Astrocyte (in vitro differentiated cells and primary cell): ENCODE results near the gene ZBED5. TPM values are rescaled to one million over a fixed set of nuclear protein-coding genes. Genes with fewer than 3 reads are reported as not detected.

Experiments
- DNase-seq: peaks from one replicate; pipeline ENCODE4 v3.0.0-alpha.2; 2010; ENCODE audit warnings: low read depth
- FAIRE-seq: peaks from 2 replicates; lab custom pipeline; 2011; peaks lifted over from hg19 to GRCh38; lab: Jason Lieb, UNC
- H2AFZ ChIP-seq: 2 replicates; pipeline ENCODE4 v1.6.0; 2012; ENCODE audit warnings: low read depth, low read length, inconsistent platforms
- H3K27ac ChIP-seq: 2 replicates; pipeline ENCODE4 v1.5.1; 2011; ENCODE audit warnings: low read depth, low read length, inconsistent platforms
- H3K27me3 ChIP-seq: 2 replicates; pipeline ENCODE4 v1.6.0; 2011; ENCODE audit warnings: low read length, inconsistent platforms; ENCODE audit not compliant: insufficient read depth
- H3K36me3 ChIP-seq: 2 replicates; pipeline ENCODE4 v1.5.1; 2011; ENCODE audit warnings: low read length, inconsistent platforms; ENCODE audit not compliant: insufficient read depth
- H3K4me1 ChIP-seq: 2 replicates; pipeline ENCODE4 v1.5.1; 2011; ENCODE audit warnings: low read length, inconsistent platforms; ENCODE audit not compliant: insufficient read depth
- H3K4me2 ChIP-seq: 2 replicates; pipeline ENCODE4 v1.6.0; 2012; ENCODE audit warnings: low read length, inconsistent platforms
- H3K4me3 ChIP-seq: 2 replicates; pipeline ENCODE4 v1.5.1; 2011; ENCODE audit warnings: low read depth, mild to moderate bottlenecking, low read length, inconsistent platforms; ENCODE audit not compliant: insufficient read depth
- H3K79me2 ChIP-seq: 2 replicates; pipeline ENCODE4 v1.6.0; 2012; ENCODE audit warnings: mild to moderate bottlenecking, low read length, inconsistent platforms; ENCODE audit not compliant: insufficient read depth
- H3K9ac ChIP-seq: 2 replicates; pipeline ENCODE4 v1.6.0; 2012; ENCODE audit warnings: mild to moderate bottlenecking, low read length, inconsistent platforms
- H3K9me3 ChIP-seq: 2 replicates; pipeline ENCODE4 v1.5.1; 2012; ENCODE audit warnings: low read depth, mild to moderate bottlenecking, low read length, inconsistent platforms; ENCODE audit not compliant: insufficient read depth
- H4K20me1 ChIP-seq: 2 replicates; pipeline ENCODE4 v1.6.0; 2012; ENCODE audit warnings: low read length, inconsistent platforms; ENCODE audit not compliant: insufficient read depth
- H3K27ac Mint-ChIP-seq: one replicate; pipeline ENCODE4 v1.8.0; 2021; ENCODE audit warnings: mild to moderate bottlenecking, mixed read lengths; ENCODE audit not compliant: unreplicated experiment
- H3K27me3 Mint-ChIP-seq: one replicate; pipeline ENCODE4 v1.8.0; 2021; ENCODE audit warnings: low read depth, mixed read lengths; ENCODE audit not compliant: unreplicated experiment
- H3K36me3 Mint-ChIP-seq: one replicate; pipeline ENCODE4 v1.8.0; 2021; ENCODE audit warnings: low read depth, mixed read lengths; ENCODE audit not compliant: unreplicated experiment
- H3K4me1 Mint-ChIP-seq: one replicate; pipeline ENCODE4 v1.8.0; 2021; ENCODE audit warnings: low read depth, mixed read lengths; ENCODE audit not compliant: unreplicated experiment
- H3K4me3 Mint-ChIP-seq: one replicate; pipeline ENCODE4 v1.8.0; 2021; ENCODE audit warnings: mild to moderate bottlenecking, moderate library complexity, mixed read lengths; ENCODE audit not compliant: unreplicated experiment
- H3K9me3 Mint-ChIP-seq: one replicate; pipeline ENCODE4 v1.8.0; 2021; ENCODE audit warnings: mild to moderate bottlenecking, mixed read lengths; ENCODE audit not compliant: unreplicated experiment
- CTCF ChIP-seq: IDR thresholded peaks from 2 replicates; pipeline ENCODE4 v1.5.1; 2011; ENCODE audit warnings: low read depth, mild to moderate bottlenecking, inconsistent platforms, low read length, moderate library complexity; ENCODE audit not compliant: insufficient read depth
- EZH2 ChIP-seq: IDR thresholded peaks from 2 replicates; pipeline ENCODE4 v1.6.1; 2012; ENCODE audit warnings: mild to moderate bottlenecking, low read length, inconsistent platforms; ENCODE audit not compliant: insufficient read depth
- total RNA-seq: library from RNA; stranded (reverse); gene quantifications from 2 replicates; pipeline ENCODE4 v1.2.1, GENCODE V29; 2021

ZBED5 gene
- total RNA-seq, 1 donor from 2014 or later = 32.9 TPM

- H3K4me1 Mint-ChIP-seq = peaks cover 30% of the 10 kb centered on the region
- Histone ChIP-seq H3K4me3 (peak overlapping the region; percentile 96), H3K4me2 (peak overlapping the region; percentile 94), H3K79me2 (peaks cover 61% of the 10 kb centered on the region), H3K4me1 (peaks cover 24% of the 10 kb centered on the region), H4K20me1 (peaks cover 57% of the 10 kb centered on the region), H3K27ac (peak overlapping the region; percentile 96), H3K36me3 (peaks cover 45% of the 10 kb centered on the region), H2AFZ (no peak overlapping the region), H3K9ac (peak overlapping the region; percentile 99), H3K9me3 (no peaks in the 10 kb centered on the region), H3K27me3 (no peaks in the 10 kb centered on the region)
- no peak for TF ChIP-seq CTCF
- peak; percentile 18 for DNase-seq
- H3K27ac Mint-ChIP-seq = peak overlapping the region; percentile 91
- no peak for FAIRE-seq
- H3K36me3 Mint-ChIP-seq = peaks cover 34% of the 10 kb centered on the region
- no peaks in the 10 kb centered on the region for H3K27me3 Mint-ChIP-seq
- no peaks in the 10 kb centered on the region for H3K9me3 Mint-ChIP-seq
- H3K4me3 Mint-ChIP-seq = peak overlapping the region; percentile 97
These were observed 50.2 kb downstream of the ZBED5 start for GRCh38 chr11:10807493-10808234.

- peaks cover 72% of the 10 kb centered on the region for H4K20me1 ChIP-seq
- H3K4me2 ChIP-seq = peak overlapping the region; percentile 94
- peak overlapping the region; percentile 97 for H3K4me3 Mint-ChIP-seq
- H3K27ac Mint-ChIP-seq = peak overlapping the region; percentile 53
- peaks cover 35% of the 10 kb centered on the region for H3K4me1 Mint-ChIP-seq
- TF ChIP-seq CTCF (no peak), EZH2 (no peak)
- no peaks in the 10 kb centered on the region for H3K9me3 ChIP-seq
- peak overlapping the region; percentile 96 for H3K4me3 ChIP-seq
- H3K9ac ChIP-seq = peak overlapping the region; percentile 99
- H3K4me1 ChIP-seq = peaks cover 24% of the 10 kb centered on the region
- no peak overlapping the region for H2AFZ ChIP-seq
- H3K36me3 Mint-ChIP-seq = peaks cover 43% of the 10 kb centered on the region
- H3K36me3 ChIP-seq = peaks cover 59% of the 10 kb centered on the region
- no peaks in the 10 kb centered on the region for H3K9me3 Mint-ChIP-seq
- no peaks in the 10 kb centered on the region for H3K27me3 ChIP-seq
- H3K27ac ChIP-seq = no peak overlapping the region
- DNase-seq (no peak), FAIRE-seq (no peak)
- H3K27me3 Mint-ChIP-seq = no peaks in the 10 kb centered on the region
- peaks cover 73% of the 10 kb centered on the region for H3K79me2 ChIP-seq
These were observed 51.6 kb downstream of the ZBED5 start for GRCh38 chr11:10806206-10806605.

GRCh38 chr11:10805741-10806140 lies 52.1 kb downstream of the ZBED5 start:
- Histone ChIP-seq H3K27ac (no peak overlapping the region), H2AFZ (no peak overlapping the region), H3K36me3 (peaks cover 64% of the 10 kb centered on the region), H3K4me3 (peak overlapping the region; percentile 96), H3K9me3 (no peaks in the 10 kb centered on the region), H3K9ac (peak overlapping the region; percentile 99), H3K4me2 (peak overlapping the region; percentile 94), H3K4me1 (peaks cover 24% of the 10 kb centered on the region), H3K27me3 (no peaks in the 10 kb centered on the region), H3K79me2 (peaks cover 78% of the 10 kb centered on the region), H4K20me1 (peaks cover 76% of the 10 kb centered on the region)
- H3K36me3 Mint-ChIP-seq = peaks cover 46% of the 10 kb centered on the region
- peak overlapping the region; percentile 97 for H3K4me3 Mint-ChIP-seq
- TF ChIP-seq EZH2 (no peak), CTCF (no peak)
- DNase-seq (no peak), FAIRE-seq (no peak)
- peaks cover 37% of the 10 kb centered on the region for H3K4me1 Mint-ChIP-seq
- H3K9me3 Mint-ChIP-seq = no peaks in the 10 kb centered on the region
- H3K27ac Mint-ChIP-seq = peak overlapping the region; percentile 5
- no peaks in the 10 kb centered on the region for H3K27me3 Mint-ChIP-seq
